Measurements from ENCODE around the gene CPA1.

The CPA1 gene

GRCh38 chr7:130393841-130394411 is 13.6 kb downstream of the CPA1 start:
- in situ Hi-C loops (cut with HindIII; ENCODE audit: low sequenced_read_pairs) = no loop called here

- in situ Hi-C loops (cut with HindIII; ENCODE audit: low sequenced_read_pairs) = no loop called here
Observed at GRCh38 chr7:130394421-130395195, 14.3 kb downstream of the CPA1 start.

GRCh38 chr7:130395421-130395820 is 15.1 kb downstream of the CPA1 start:
- in situ Hi-C loops (cut with HindIII; ENCODE audit: low sequenced_read_pairs) = no loop called here

- in situ Hi-C loops (cut with HindIII; ENCODE audit: low sequenced_read_pairs) = no loop called here
Observed at GRCh38 chr7:130396109-130396508, 15.8 kb downstream of the CPA1 start.

- in situ Hi-C loops (cut with HindIII; ENCODE audit: low sequenced_read_pairs) = no loop called here
Observed at GRCh38 chr7:130397051-130397757, 16.9 kb downstream of the CPA1 start.

GRCh38 chr7:130397758-130398073 is 17.4 kb downstream of the CPA1 start:
- in situ Hi-C loops (cut with HindIII; ENCODE audit: low sequenced_read_pairs) = no loop called here

- in situ Hi-C loops (cut with HindIII; ENCODE audit: low sequenced_read_pairs) = no loop called here
Observed at GRCh38 chr7:130398526-130399090, 18.3 kb downstream of the CPA1 start.

- in situ Hi-C loops (cut with HindIII; ENCODE audit: low sequenced_read_pairs) = no loop called here
Observed at GRCh38 chr7:130400120-130400572, 19.9 kb downstream of the CPA1 start.

GRCh38 chr7:130401101-130401500 is 20.8 kb downstream of the CPA1 start:
- in situ Hi-C loops (cut with HindIII; ENCODE audit: low sequenced_read_pairs) = no loop called here

GRCh38 chr7:130401578-130401977 is 21.3 kb downstream of the CPA1 start:
- in situ Hi-C loops (cut with HindIII; ENCODE audit: low sequenced_read_pairs) = no loop called here

GRCh38 chr7:130405003-130405402 is 24.7 kb downstream of the CPA1 start:
- in situ Hi-C loops (cut with HindIII; ENCODE audit: low sequenced_read_pairs) = no loop called here

- in situ Hi-C loops (cut with HindIII; ENCODE audit: low sequenced_read_pairs) = no loop called here
Observed at GRCh38 chr7:130409067-130409711, 28.9 kb downstream of the CPA1 start.

GRCh38 chr7:130409712-130410072 is 29.4 kb downstream of the CPA1 start:
- in situ Hi-C loops (cut with HindIII; ENCODE audit: low sequenced_read_pairs) = no loop called here

- in situ Hi-C loops (cut with HindIII; ENCODE audit: low sequenced_read_pairs) = no loop called here
Observed at GRCh38 chr7:130410868-130411541, 30.7 kb downstream of the CPA1 start.

GRCh38 chr7:130413201-130413600 is 32.9 kb downstream of the CPA1 start:
- in situ Hi-C loops (cut with HindIII; ENCODE audit: low sequenced_read_pairs) = no loop called here

- in situ Hi-C loops (cut with HindIII; ENCODE audit: low sequenced_read_pairs) = no loop called here
Observed at GRCh38 chr7:130415006-130415405, 34.7 kb downstream of the CPA1 start.

- in situ Hi-C loops (cut with HindIII; ENCODE audit: low sequenced_read_pairs) = no loop called here
Observed at GRCh38 chr7:130417213-130417612, 36.9 kb downstream of the CPA1 start.

- in situ Hi-C loops (cut with HindIII; ENCODE audit: low sequenced_read_pairs) = no loop called here
Observed at GRCh38 chr7:130418306-130418705, 38.0 kb downstream of the CPA1 start.

- in situ Hi-C loops (cut with HindIII; ENCODE audit: low sequenced_read_pairs) = no loop called here
Observed at GRCh38 chr7:130419658-130420057, 39.4 kb downstream of the CPA1 start.

- in situ Hi-C loops (cut with HindIII; ENCODE audit: low sequenced_read_pairs) = no loop called here
Observed at GRCh38 chr7:130420943-130421578, 40.8 kb downstream of the CPA1 start.
